T-helper 1 cell treated with Interleukin-12 subunit alpha and Interleukin-12 subunit beta and Interleukin-4 antibody, amounts not matched to agents 30 μg/mL and 1 μg/mL, for 36 hours (primary cell): Measurements from ENCODE around the gene DPH1.

Experiments used
- H3K27ac Mint-ChIP-seq: one replicate; pipeline ENCODE4 v1.8.0; 2021; ENCODE audit warnings: mild to moderate bottlenecking, mixed read lengths
- H3K27me3 Mint-ChIP-seq: one replicate; pipeline ENCODE4 v1.8.0; 2021; ENCODE audit warnings: low read depth, mixed read lengths
- H3K36me3 Mint-ChIP-seq: one replicate; pipeline ENCODE4 v1.8.0; 2021; ENCODE audit warnings: low read depth, mixed read lengths
- H3K4me1 Mint-ChIP-seq: one replicate; pipeline ENCODE4 v1.8.0; 2021; ENCODE audit warnings: low read depth, mixed read lengths
- H3K4me3 Mint-ChIP-seq: one replicate; pipeline ENCODE4 v1.8.0; 2021; ENCODE audit warnings: mild to moderate bottlenecking, moderate library complexity, mixed read lengths
- H3K9me3 Mint-ChIP-seq: one replicate; pipeline ENCODE4 v1.8.0; 2021; ENCODE audit warnings: mixed read lengths

DPH1 gene

DNA sequence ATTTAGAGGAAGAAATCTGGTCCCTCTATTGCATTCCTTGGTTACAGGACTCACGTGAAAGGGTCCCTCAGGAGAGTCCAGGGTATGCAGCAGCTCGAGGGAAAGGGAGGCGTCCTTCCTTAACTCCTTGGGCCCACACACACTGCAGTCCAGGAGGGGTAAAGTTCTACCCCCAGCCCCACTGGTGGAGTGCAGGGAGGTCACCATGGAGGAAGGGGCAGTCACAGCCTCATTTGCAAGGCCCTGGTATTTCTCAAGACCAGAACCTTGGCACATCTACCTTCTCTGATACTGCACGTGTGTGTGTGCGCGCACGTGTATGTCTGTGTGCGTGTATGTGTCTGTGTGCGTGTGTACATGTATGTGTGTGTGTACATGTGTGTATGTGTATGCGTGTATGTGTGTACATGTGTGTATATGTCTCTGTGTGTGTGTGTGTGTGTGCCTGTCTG, 36.0 kb downstream of the DPH1 start:
- Mint-ChIP-seq H3K9me3 (no peaks in the 10 kb centered on the region), H3K4me3 (no peak overlapping the region), H3K27ac (peak overlapping the region; percentile 32), H3K36me3 (peaks cover 46% of the 10 kb centered on the region), H3K27me3 (no peaks in the 10 kb centered on the region), H3K4me1 (peaks cover 52% of the 10 kb centered on the region)

DNA sequence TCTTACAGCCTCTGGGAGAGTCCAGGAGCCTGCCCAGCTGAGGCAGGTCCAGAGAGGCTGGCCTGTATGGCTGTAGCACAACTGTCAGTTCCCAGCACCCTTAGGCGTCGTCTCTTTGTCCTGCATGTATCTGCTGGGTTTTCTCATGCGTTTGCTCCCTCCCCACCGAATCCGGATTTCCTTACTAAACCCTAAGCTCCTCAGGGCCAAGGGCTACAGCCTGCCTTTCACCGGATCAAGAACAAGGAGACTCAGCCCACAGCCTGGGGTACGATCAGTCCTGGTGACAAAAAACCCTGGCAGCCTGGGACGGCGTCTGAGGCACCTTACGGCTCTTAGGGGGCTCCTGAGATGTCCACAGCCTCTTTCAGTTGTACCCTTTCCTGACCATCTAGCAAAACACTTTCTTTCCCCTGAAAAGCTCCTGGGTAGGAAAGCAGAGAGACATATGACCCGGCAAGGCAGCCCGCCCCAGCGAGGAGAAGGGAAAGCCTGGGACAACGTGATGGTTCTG, 37.2 kb downstream of the DPH1 start:
- H3K4me1 Mint-ChIP-seq = peaks cover 54% of the 10 kb centered on the region
- H3K36me3 Mint-ChIP-seq = peaks cover 41% of the 10 kb centered on the region
- H3K9me3 Mint-ChIP-seq = no peaks in the 10 kb centered on the region
- H3K27ac Mint-ChIP-seq = no peak overlapping the region
- H3K4me3 Mint-ChIP-seq = no peak overlapping the region
- no peaks in the 10 kb centered on the region for H3K27me3 Mint-ChIP-seq

DNA sequence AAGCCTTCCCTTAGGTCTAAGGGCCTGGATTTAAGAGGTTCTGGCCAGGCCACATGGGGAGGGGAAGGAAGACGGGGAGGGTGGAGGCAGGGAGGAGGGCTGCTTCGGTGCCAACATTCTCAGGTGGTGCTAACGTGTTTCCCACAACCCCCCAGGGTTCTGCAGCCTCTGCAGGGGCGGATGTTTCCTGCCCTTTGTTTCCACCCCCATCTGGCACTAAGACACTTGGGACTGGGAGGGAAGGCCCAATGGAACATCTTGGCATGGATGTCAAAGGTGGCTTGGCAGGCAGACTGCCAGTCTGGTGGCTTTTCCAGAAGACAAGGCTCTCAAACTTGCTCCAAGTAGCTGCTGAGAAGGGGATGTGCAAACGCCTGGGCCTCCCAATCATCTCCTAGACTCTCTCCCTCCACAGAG, 37.7 kb downstream of the DPH1 start:
- peaks cover 50% of the 10 kb centered on the region for H3K4me1 Mint-ChIP-seq
- peaks cover 36% of the 10 kb centered on the region for H3K36me3 Mint-ChIP-seq
- H3K27ac Mint-ChIP-seq = no peak overlapping the region
- H3K4me3 Mint-ChIP-seq = no peak overlapping the region
- no peaks in the 10 kb centered on the region for H3K27me3 Mint-ChIP-seq
- H3K9me3 Mint-ChIP-seq = no peaks in the 10 kb centered on the region

DNA sequence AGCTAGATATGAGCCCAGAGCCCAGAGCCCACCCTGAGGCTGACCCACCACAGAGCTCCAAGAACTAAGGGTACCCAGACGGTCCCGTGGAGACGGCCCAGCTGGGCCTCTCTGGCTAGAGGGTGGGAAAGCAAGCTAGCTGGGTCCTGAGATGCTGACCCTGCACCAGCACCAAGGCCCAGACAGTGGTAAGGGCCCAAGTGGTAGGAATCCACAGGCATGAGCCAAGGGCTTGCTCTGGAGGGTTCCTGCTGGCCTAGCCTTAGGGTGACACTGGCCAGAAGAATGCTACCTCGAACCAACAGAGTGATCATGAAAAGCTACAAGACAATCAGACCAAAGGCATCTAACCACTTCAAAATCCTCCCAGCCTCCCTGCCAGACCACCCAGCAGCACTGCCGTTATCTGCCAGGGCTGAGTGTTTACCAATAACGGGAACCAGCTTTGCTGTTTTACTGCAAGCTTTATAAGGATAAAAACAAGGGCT, 38.1 kb downstream of the DPH1 start:
- H3K27me3 Mint-ChIP-seq = no peaks in the 10 kb centered on the region
- H3K4me1 Mint-ChIP-seq = peaks cover 51% of the 10 kb centered on the region
- H3K36me3 Mint-ChIP-seq = peaks cover 35% of the 10 kb centered on the region
- H3K4me3 Mint-ChIP-seq = no peak overlapping the region
- H3K27ac Mint-ChIP-seq = peak overlapping the region; percentile 41
- H3K9me3 Mint-ChIP-seq = no peaks in the 10 kb centered on the region

DNA sequence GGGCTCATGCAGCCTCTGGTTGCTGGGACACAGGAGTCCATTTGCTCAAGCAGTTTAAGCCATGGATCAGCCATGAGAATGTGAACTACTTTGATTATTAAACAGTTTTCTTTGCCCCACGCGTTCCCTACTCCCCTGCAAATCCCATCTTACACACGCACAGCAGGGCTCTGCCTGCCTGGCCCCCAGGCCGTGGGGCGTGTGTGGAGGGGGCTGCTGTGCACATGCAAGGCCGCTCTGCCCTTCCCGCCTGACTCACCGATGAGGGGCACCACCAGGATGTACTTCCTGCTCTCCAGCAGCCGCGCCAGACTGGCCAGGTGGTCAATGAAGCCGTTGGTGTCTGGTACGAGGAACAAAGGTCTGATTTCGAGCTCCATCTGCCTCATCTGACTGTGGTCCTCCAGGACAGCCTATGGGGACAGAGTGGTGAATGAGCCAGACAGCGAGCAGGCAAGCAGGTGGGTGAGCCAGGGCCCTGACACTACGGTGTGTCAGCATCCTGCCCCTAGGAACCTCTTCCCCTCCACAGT, 38.6 kb downstream of the DPH1 start:
- H3K27ac Mint-ChIP-seq = peak overlapping the region; percentile 88
- H3K4me1 Mint-ChIP-seq = peaks cover 51% of the 10 kb centered on the region

DNA sequence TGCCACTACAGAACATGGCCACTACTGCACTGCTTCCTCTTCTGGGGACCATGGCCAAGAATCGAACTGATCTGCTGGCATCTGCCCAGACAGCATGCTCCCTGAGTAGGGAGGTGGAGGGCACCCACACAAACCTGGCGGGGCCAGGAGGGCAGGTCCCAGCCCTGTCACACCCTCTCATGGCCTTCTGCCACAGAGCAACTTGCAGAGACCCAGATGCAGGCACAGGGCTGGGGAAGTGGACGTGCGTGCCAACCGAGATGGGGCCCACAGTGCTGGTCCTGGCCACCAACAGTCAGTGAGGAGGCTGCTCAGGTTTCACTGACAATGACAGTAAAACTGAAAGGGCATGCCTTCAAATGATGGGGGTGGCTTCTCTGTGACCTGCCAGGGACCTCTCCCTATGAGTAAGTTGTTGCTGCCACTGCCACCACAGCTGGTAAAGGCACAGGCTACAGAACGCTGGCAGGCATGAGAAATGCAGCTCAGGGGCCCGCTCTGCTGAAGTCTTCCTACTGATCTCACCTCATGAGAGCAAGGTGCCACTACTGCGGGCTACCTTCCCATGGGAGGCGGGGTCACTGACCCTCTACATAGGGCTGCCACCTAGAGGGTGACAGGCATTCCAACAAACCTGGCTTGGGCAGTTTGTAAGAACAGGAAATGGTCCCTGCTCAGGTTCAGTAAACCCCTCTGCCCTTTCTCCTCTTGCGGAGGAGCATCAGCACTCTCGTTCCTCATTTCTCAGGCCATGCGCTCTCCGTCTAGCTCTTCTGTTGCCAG, 40.5 kb downstream of the DPH1 start:
- H3K36me3 Mint-ChIP-seq = peaks cover 23% of the 10 kb centered on the region
- H3K9me3 Mint-ChIP-seq = no peaks in the 10 kb centered on the region
- peaks cover 45% of the 10 kb centered on the region for H3K4me1 Mint-ChIP-seq
- H3K4me3 Mint-ChIP-seq = peak overlapping the region; percentile 41
- H3K27me3 Mint-ChIP-seq = no peaks in the 10 kb centered on the region
- H3K27ac Mint-ChIP-seq = peak overlapping the region; percentile 88

More for the DNA sequence above, 38.6 kb downstream of the DPH1 start:
- Mint-ChIP-seq H3K27me3 (no peaks in the 10 kb centered on the region), H3K9me3 (no peaks in the 10 kb centered on the region), H3K36me3 (peaks cover 34% of the 10 kb centered on the region), H3K4me3 (no peak overlapping the region)

DNA sequence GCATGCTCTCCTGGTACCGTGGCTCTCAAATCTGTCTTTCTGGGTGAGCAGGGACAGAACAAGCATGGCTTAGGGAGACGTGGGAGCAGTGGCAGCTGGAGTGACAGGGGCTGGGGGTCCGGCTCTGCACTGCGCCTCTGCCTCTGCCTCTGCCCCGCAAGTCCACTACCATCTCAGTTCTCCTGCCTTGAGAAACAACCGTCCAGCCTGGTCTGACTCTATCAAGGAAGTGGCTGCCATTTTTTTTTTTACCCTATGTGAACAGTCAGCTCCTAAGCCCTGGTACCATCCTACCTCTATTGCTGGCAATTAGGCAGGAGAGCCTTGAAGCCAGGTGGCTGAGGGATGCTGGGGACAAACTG, 41.1 kb downstream of the DPH1 start:
- H3K36me3 Mint-ChIP-seq = peaks cover 20% of the 10 kb centered on the region
- no peak overlapping the region for H3K4me3 Mint-ChIP-seq
- H3K27me3 Mint-ChIP-seq = no peaks in the 10 kb centered on the region
- H3K9me3 Mint-ChIP-seq = no peaks in the 10 kb centered on the region
- H3K4me1 Mint-ChIP-seq = peaks cover 46% of the 10 kb centered on the region
- peak overlapping the region; percentile 88 for H3K27ac Mint-ChIP-seq

DNA sequence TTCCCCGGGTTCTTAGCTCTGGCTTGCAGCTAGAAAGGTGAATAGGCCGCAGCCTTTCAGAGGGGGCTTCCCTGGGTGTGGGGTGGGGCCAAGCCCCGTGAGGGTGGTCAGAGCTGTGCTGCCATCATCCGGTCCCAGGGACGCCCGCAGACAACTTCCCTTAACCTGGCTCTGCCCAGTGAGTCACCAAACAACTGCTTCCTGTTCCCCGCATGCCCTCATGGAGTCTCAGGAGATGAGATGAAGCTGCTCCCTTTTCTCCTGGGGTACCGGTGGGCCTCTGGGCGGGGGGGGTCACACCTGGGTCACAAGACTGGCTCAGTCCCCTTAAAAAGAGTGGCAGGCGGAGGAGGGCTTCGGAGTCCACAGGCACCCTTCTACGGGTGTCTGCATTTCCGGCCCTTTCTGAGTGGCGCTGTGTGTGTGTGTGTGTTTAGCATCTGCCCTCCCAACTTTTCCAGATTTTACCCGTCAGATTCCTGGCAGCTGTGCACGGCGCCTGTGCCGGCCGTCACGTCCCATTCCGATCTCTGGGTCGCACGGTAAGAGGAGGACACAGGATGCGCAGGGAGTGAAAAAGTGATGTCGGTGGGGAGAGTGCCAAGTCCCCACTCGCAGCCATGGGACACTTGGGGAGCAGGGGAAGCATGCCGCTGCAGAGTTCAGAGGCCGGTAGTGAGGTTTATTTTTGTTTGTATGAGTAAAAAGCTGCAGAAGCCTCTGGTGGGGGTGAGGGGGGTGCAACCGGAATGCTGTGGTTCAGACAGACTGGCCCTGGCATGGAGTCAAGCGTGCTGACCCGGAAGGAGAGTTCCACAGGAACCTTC, 41.7 kb downstream of the DPH1 start:
- H3K27me3 Mint-ChIP-seq = no peaks in the 10 kb centered on the region
- peaks cover 46% of the 10 kb centered on the region for H3K4me1 Mint-ChIP-seq
- H3K27ac Mint-ChIP-seq = peak overlapping the region; percentile 88
- peaks cover 21% of the 10 kb centered on the region for H3K36me3 Mint-ChIP-seq
- H3K4me3 Mint-ChIP-seq = no peak overlapping the region
- H3K9me3 Mint-ChIP-seq = no peaks in the 10 kb centered on the region

DNA sequence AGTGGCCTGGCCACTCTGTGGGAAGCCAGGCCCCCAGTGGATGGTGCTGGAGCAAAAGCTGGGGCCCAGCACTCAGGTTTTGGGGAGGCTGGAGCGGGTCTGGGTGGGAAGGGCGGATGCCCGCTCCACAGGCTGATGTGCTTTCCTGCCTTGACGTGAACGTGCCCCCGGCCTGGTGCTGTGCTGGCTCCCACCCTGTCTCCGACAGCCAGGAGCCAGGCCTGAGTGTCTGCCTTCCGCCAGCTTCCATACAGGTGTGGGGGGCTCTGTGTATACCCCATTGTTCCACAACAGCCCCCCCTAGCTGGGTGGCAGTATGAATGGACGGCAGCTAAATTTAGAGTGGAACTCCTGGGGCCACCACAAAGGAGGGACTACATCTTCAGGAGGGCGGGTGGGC, 45.0 kb downstream of the DPH1 start:
- H3K4me3 Mint-ChIP-seq = no peak overlapping the region
- H3K36me3 Mint-ChIP-seq = peaks cover 28% of the 10 kb centered on the region
- peaks cover 35% of the 10 kb centered on the region for H3K4me1 Mint-ChIP-seq
- no peaks in the 10 kb centered on the region for H3K9me3 Mint-ChIP-seq
- H3K27me3 Mint-ChIP-seq = no peaks in the 10 kb centered on the region
- no peak overlapping the region for H3K27ac Mint-ChIP-seq

DNA sequence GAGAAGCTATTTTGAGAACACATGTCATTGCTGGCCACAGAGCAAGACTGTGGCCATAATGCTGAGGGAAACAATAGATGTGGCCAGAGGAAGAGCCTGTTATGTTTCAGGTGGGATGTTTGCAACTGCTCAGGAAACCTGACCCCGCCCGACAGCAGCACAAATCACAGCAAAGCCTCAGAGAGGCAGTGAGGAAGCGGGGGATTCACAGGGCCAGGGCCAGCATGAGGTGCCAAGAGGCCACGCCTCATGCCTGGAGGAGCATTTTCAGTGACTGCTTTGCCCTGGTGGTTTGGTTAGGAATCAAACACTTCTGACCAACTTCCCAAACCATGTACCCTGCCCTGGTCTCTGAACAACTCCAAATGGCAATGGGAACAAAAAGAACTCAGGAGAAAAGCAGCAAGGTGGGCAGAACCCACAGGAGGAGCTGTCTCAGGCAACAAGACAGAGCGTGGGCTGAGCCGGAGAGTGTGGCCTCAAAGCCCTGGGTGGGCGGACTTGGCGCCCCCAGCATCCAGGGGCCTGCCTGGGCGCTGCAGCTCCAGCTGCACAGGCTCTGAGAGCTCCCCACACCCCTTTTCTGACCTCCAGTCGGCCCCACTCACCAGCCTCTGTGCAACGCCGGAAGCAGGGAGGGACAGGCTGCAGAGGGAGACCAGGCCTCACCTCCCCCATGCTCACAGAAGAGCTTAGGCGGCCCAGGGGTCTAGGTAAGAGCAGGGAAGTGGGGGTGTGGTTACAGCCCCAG, 45.6 kb downstream of the DPH1 start:
- Mint-ChIP-seq H3K4me1 (peaks cover 29% of the 10 kb centered on the region), H3K27me3 (no peaks in the 10 kb centered on the region), H3K36me3 (peaks cover 25% of the 10 kb centered on the region), H3K4me3 (no peak overlapping the region), H3K9me3 (no peaks in the 10 kb centered on the region), H3K27ac (no peak overlapping the region)

DNA sequence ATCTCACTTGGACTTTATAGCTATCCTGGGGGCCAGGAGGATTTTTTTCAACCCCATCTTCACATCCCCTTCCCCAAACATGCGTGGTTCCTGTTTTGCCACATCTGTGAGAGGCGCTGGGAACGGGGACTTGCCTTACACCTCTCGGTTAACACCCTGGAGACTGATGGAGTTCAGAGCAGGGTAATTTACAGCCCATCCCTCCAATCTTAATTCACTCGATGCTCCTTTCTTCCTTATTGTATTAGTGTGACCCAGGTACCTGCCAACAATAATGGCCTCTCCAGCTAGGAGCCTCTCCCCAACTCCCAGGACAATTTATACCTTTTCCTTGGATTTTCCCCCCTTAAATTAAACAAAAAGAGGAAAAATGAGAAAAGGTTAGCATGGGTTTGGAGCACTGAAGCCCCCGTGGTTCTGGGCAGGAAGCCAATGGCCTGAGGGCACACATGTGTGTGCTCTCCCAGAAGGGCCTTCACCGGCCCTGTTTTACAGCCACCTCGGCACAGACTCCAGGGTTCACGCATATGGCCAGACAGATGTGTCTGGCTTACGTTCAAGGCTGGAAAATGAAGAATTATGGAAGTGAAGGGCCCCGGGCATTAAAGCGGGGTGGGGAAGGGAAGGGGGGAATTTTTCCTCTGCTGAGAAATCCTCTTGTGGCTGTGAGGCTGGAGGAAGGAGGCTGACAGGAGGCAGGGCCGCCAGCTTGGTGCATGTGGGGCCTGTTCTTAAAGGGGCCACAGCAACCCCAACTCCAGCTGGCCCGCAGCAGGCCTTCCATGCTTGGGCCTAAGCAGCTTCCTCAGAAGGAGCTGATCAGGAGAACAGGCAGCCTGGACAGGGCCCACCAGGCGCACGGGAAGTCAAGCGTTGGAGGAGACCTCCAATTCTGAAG, 46.4 kb downstream of the DPH1 start:
- Mint-ChIP-seq H3K9me3 (no peaks in the 10 kb centered on the region), H3K4me3 (no peak overlapping the region), H3K4me1 (peaks cover 21% of the 10 kb centered on the region), H3K27ac (no peak overlapping the region), H3K27me3 (no peaks in the 10 kb centered on the region), H3K36me3 (peaks cover 27% of the 10 kb centered on the region)

DNA sequence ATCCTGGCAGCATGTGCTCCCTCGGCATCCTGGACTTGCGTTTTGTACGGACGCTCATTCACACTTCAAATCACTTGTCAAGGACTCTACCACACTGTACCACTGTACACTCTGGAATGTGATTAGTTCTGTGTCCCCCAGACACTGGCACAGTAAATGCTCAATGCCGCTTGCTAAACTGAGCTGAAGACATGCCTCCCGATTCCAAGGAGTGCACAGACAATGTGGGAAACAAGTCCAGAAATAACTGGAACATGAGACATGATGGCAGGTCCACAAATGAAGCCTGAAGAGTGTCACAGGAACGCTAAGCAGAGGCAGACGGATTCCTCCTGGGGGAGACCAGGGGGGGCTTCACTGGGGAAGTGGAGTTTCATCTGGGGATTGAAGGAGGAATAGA, 47.1 kb downstream of the DPH1 start:
- Mint-ChIP-seq H3K9me3 (no peaks in the 10 kb centered on the region), H3K4me1 (peaks cover 23% of the 10 kb centered on the region), H3K27ac (no peak overlapping the region), H3K27me3 (no peaks in the 10 kb centered on the region), H3K4me3 (no peak overlapping the region), H3K36me3 (peaks cover 31% of the 10 kb centered on the region)

DNA sequence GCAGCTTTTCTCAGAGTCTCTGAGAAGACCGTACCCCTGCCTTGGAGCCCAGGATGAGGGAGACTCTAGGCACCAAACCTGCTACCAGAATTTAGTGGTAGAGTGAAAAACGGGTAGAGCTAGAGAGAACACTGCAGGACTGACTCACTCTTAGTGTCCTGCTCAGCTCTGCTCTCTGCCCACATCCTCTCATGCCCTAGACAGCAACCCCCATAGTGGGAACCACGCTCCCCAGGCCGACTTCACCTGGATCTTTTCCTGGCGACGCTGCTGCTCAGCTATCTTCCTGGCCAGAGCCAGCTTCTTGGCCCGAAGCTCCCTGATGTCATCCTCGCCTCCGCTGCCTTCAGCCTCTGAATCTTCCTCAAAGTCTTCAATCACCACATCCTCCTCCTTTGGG, 51.6 kb downstream of the DPH1 start:
- Mint-ChIP-seq H3K9me3 (no peaks in the 10 kb centered on the region), H3K4me3 (no peak overlapping the region), H3K36me3 (peaks cover 40% of the 10 kb centered on the region), H3K27me3 (no peaks in the 10 kb centered on the region), H3K27ac (peak overlapping the region; percentile 67), H3K4me1 (peaks cover 45% of the 10 kb centered on the region)
